Right lobe of liver (tissue), 6 donors: ENCODE measurements around the gene PIGQ. TPM values are rescaled to one million over a fixed set of nuclear protein-coding genes. Genes with fewer than 3 reads are reported as not detected.

Experiments
- ATAC-seq, 4 donors: fragments of 200-7000 bp; cut with Tn5 transposase; one replicate each; pipeline ENCODE4 v1.9.1; 2020; ENCODE audit warnings: mild to moderate bottlenecking in 4 of 4, moderate library complexity in 4 of 4
- DNase-seq, 3 donors: peaks; one replicate each; pipeline ENCODE4 v3.0.0-alpha.2; 2020
- H3K27ac ChIP-seq, 3 donors: fragments of 200-600 bp; one replicate each; pipeline ENCODE4 v1.8.0; 2022
- H3K27me3 ChIP-seq, 2 donors: fragments of 200-600 bp; one replicate each; pipeline ENCODE4 v1.8.0; 2022
- H3K36me3 ChIP-seq, 4 donors: fragments of 200-600 bp; sonication (generic) in 1 of 4; one replicate each; pipeline versions ENCODE4 v1.5.1 to v1.8.0; 2017 to 2022; ENCODE audit warnings: control low read depth in 1 of 4
- H3K4me1 ChIP-seq, 4 donors: fragments of 200-600 bp; sonication (generic) in 1 of 4; one replicate each; pipeline versions ENCODE4 v1.5.1 to v1.8.0; 2017 to 2022; ENCODE audit warnings: control low read depth in 1 of 4
- H3K4me3 ChIP-seq, 3 donors: fragments of 200-600 bp; one replicate each; pipeline ENCODE4 v1.8.0; 2022
- H3K9me3 ChIP-seq, 4 donors: fragments of 200-600 bp; sonication (generic) in 1 of 4; one replicate each; pipeline versions ENCODE4 v1.5.1 to v1.8.0; 2017 to 2022; ENCODE audit warnings: control low read depth in 1 of 4
- CTCF ChIP-seq, 4 donors: fragments of 200-600 bp in 3 of 4; fragments of 450-650 bp in 1 of 4; IDR thresholded peaks; one replicate each; pipeline versions ENCODE4 v1.5.1 to v1.8.0; 2016 to 2022; ENCODE audit warnings: antibody characterized with exemption in 4 of 4, mild to moderate bottlenecking in 2 of 4
- POLR2A ChIP-seq: fragments of 450-650 bp; IDR thresholded peaks from one replicate; pipeline ENCODE4 v1.6.1; 2017; ENCODE audit warnings: antibody characterized with exemption, mild to moderate bottlenecking
- WGBS: methylation state at CpG from one replicate; pipeline ENCODE4 v1.1.6; 2018; ENCODE audit warnings: low coverage, low lambda C conversion rate; ENCODE audit not compliant: insufficient coverage; ENCODE audit errors: missing lambda C conversion rate; 5-methylcytosine and 5-hydroxymethylcytosine counted together
- intact Hi-C, 2 donors: fragments of 100-400 bp; cut with DNase I; formaldehyde crosslinking; loops; one replicate each; pipeline versions ENCODE4 v1.11.2 to v1.14.1; 2022
- total RNA-seq, 6 experiments: library from RNA; depleted of rRNA in 2 of 6; stranded (reverse); fragments of >200 nt in 2 of 6; fragmentation: NEBNext Ultra II Directional in 3 of 6; extraction: Animal tissue kit (Norgen Biotek cat#: 25700) in 3 of 6; gene quantifications; one replicate each; pipeline versions ENCODE4 v1.1.0 to v1.2.4, GENCODE V29; 2016 to 2023
- donor health status: DM: no; HTN: yes; CAD: no.
- donor health status: DM: no; HTN: no; CAD: no.
- donor health status: DM: no; HTN: no; CAD: no.
- donor health status: DM: no; HTN: yes; CAD: no.
- donor health status: DM: no; HTN: yes; CAD: no.

PIGQ gene
- total RNA-seq, 6 experiments from 2014 or later, result 19.5 to 32.0 (median 27.8) TPM

- DNase-seq, result peak; percentile 78 to 84 (median 82)
- intact Hi-C loops, result no loop called here
- Histone ChIP-seq H3K4me3 (no peak overlapping the region), H3K9me3 (no peaks in the 10 kb centered on the region), H3K36me3 (peaks cover 0 to 9% (median 0%) of the 10 kb centered on the region in 4 donors), H3K27me3 (no peaks in the 10 kb centered on the region), H3K4me1 (peaks cover 0 to 40% (median 27%) of the 10 kb centered on the region in 4 donors), H3K27ac (no peak overlapping the region)
- no peak for TF ChIP-seq CTCF (IDR thresholded peaks at IDR 0.05)
- no peak for TF ChIP-seq POLR2A
- 82% methylated on average over 4 of the region's 50 CpGs for WGBS
- peak; percentile 6 to 50 (median 28) for ATAC-seq
Measured at GRCh38 chr16:627454-628239, 57.9 kb downstream of the PIGQ start.

DNA sequence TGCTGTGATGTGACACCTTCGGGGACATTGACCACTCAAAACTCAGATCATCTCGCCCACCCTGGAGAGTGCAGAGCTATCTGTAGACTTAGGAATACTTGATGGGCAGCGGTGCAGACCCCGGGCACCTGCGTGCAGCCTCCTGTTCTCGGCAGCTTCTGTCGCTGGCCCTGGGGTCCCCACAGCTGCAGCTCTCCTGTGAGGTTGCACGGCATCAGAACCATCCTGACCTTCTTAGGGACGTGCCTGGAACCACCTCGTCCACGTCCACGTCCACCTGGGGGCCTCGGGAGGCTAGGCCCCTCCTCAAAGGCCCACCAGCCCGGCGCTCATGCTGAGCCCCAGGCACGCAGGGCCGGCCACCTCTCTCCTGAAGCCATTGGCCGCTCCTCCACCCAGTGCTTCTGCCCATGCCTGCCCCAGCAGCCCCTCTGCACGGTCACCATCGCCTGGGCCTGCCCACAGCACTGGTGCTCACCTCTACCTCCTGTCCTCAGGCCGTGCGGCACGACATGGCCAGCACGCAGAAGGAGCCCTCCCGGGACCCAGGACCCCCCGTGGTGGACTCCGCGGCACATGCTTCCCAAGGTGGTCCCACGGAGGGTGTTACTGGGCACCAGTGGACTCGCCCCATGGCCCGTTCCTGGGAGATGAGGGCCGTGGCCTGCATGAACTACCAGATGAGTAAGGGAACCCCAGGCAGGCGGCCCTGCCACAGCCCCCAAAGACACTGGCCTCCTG lies 58.7 kb downstream of the PIGQ start:
- peaks cover 0 to 40% (median 27%) of the 10 kb centered on the region in 4 donors for H3K4me1 ChIP-seq
- no peaks in the 10 kb centered on the region for H3K9me3 ChIP-seq
- peak overlapping the region in 2 of 3 donors; percentile 44 to 70 for H3K27ac ChIP-seq
- intact Hi-C loops, result no loop called here
- H3K36me3 ChIP-seq, result peaks cover 0 to 9% (median 0%) of the 10 kb centered on the region in 4 donors
- WGBS, result 88% methylated on average over 5 of the region's 33 CpGs
- DNase-seq (peak; percentile 30 to 62 (median 52)), ATAC-seq (no peak)
- no peak overlapping the region for H3K4me3 ChIP-seq
- TF ChIP-seq POLR2A (no peak), CTCF (IDR thresholded peaks at IDR 0.05) (no peak)
- no peaks in the 10 kb centered on the region for H3K27me3 ChIP-seq

- peaks cover 0 to 40% (median 27%) of the 10 kb centered on the region in 4 donors for H3K4me1 ChIP-seq
- peak overlapping the region in 2 of 3 donors; percentile 44 to 70 for H3K27ac ChIP-seq
- H3K4me3 ChIP-seq, result no peak overlapping the region
- TF ChIP-seq CTCF (IDR thresholded peaks at IDR 0.05) (no peak), POLR2A (no peak)
- H3K27me3 ChIP-seq, result no peaks in the 10 kb centered on the region
- DNase-seq (peak; percentile 72 to 90 (median 89)), ATAC-seq (peak; percentile 53 to 80 (median 75))
- peaks cover 0 to 9% (median 0%) of the 10 kb centered on the region in 4 donors for H3K36me3 ChIP-seq
- 42% methylated on average over 7 of the region's 29 CpGs for WGBS
- intact Hi-C loops, result no loop called here
- no peaks in the 10 kb centered on the region for H3K9me3 ChIP-seq
Measured at GRCh38 chr16:629185-629832, 59.5 kb downstream of the PIGQ start.

- Histone ChIP-seq H3K9me3 (no peaks in the 10 kb centered on the region), H3K4me3 (no peak overlapping the region), H3K36me3 (peaks cover 0 to 9% (median 0%) of the 10 kb centered on the region in 4 donors), H3K4me1 (peaks cover 0 to 41% (median 27%) of the 10 kb centered on the region in 4 donors), H3K27ac (peak overlapping the region in 2 of 3 donors; percentile 44 to 70), H3K27me3 (no peaks in the 10 kb centered on the region)
- no peak for TF ChIP-seq POLR2A
- TF ChIP-seq CTCF (IDR thresholded peaks at IDR 0.05), result no peak
- no peak for DNase-seq
- intact Hi-C loops, result loop anchor here in 1 of 2 donors (10.0 kb wide), 1 partner anchor 45 kb away; no protein-coding TSS in a partner anchor
- no peak for ATAC-seq
- WGBS, result 40% methylated on average over 1 of the region's 11 CpGs
Measured at GRCh38 chr16:629833-630248, 60.1 kb downstream of the PIGQ start.
